Activated CD8-positive, alpha-beta memory T cell treated with anti-CD3 and anti-CD28 coated beads, Interleukin-2, amount 50 U/mL, for 24 hours (primary cell): Measurements from ENCODE around the gene IL20RA.
"Not testable (repeated sequence)": the region's sequence is repeated elsewhere in the genome, so short reads cannot be mapped to it uniquely, and the experiment has no call there.

ENCODE experiments used
- DNase-seq: peaks from one replicate; pipeline ENCODE4 v3.0.0-alpha.2; 2020; ENCODE audit errors: extremely low read depth

The IL20RA gene

DNA sequence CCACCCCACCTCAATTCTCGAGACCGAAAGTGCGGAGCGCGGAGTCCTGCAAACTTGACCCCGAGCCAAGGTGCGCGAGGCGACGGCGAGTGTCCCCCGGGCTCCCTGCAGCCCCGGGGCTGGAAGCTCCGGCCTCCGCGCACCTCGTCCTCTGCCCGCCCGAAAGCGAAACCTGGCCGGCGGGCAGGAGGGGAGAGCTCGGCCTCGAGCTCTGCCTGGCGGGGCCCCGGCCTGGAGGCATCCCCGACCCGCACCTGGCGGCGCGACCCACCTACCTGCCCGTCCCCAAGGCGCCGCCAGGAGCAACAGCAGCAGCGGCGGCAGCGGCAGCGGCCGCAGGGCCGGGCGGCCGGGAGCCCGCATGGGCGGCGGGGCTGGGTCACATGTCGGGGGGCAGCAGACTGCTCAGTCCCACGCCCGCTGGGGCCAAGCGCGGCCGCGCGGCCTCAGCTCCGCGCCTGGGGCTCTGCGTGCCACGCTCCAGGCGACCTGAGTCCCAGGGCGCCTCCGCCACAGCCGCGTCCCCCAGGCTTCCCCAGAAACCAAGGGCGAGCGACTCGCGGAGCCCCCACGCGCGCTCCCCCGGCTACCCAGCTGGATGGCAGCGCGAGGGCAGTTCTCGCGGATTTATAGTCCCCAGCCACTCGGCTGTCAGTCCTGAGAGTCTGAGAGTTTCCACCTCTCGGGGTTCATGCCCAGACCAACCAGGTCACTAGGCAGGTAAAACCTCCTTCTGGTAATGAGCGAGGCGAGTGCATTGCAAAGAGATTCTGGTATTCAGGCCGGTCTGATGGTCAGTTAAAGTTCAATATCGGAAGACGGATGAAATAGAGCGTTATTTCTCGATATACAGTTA is at the start of gene IL20RA:
Gene IL20RA, minus strand, starts transcription at position 600 of the 856 bp plus-strand sequence. Its CDS starts 237 bp downstream, at position 363.
- DNase-seq, result no peak

- no peak for DNase-seq
Observed at GRCh38 chr6:137093183-137094069, 48.7 kb upstream of the IL20RA start.

GRCh38 chr6:137092018-137092417 is 47.3 kb upstream of the IL20RA start:
- no peak for DNase-seq

DNA sequence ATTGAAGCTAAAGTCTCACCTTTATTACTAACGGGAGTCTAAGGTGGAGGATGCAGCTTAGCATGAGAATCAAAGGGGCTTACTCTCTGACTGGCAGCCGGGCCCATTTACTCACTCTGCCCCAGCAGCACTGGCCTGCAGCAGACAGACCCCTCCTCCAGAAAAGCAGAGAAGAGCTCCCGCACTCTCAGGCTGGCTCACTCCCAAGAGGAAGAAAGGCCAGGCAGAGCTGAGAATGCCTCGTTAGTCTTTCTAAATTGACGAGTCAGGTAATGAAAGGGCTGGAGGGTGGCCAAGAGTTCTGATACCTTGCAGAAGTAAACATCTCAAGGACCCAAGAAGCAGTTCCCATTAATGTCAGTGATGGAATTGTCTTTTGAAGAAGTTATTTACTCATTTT is 44.5 kb upstream of the IL20RA start:
- DNase-seq, result no peak

GRCh38 chr6:137087902-137088301 is 43.1 kb upstream of the IL20RA start:
- no peak for DNase-seq

DNA sequence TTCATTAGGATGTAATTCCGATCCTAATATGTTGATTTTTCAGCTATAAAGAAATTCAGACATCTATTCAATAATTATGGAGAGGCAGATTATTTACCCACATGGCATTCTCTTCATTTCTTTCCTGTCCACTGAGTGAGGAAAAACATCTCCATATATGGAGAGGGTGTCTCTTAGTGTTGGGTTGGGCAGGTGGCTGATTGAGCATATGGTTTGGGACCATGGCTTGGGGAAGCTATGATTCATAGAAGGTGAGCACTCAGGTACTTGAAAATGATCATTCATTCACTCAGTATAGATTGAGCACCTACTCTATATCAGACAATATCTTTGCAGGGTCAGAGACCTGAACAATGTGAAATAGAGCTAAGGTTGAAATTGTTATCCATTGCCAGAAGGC is 41.3 kb upstream of the IL20RA start:
- DNase-seq, result no peak

- no peak for DNase-seq
Observed at GRCh38 chr6:137084865-137085617, 40.3 kb upstream of the IL20RA start.

- no peak for DNase-seq
Observed at GRCh38 chr6:137084090-137084489, 39.3 kb upstream of the IL20RA start.

GRCh38 chr6:137081997-137082396 is 37.2 kb upstream of the IL20RA start:
- DNase-seq, result no peak

- no peak for DNase-seq
Observed at GRCh38 chr6:137080711-137081110, 35.9 kb upstream of the IL20RA start.

DNA sequence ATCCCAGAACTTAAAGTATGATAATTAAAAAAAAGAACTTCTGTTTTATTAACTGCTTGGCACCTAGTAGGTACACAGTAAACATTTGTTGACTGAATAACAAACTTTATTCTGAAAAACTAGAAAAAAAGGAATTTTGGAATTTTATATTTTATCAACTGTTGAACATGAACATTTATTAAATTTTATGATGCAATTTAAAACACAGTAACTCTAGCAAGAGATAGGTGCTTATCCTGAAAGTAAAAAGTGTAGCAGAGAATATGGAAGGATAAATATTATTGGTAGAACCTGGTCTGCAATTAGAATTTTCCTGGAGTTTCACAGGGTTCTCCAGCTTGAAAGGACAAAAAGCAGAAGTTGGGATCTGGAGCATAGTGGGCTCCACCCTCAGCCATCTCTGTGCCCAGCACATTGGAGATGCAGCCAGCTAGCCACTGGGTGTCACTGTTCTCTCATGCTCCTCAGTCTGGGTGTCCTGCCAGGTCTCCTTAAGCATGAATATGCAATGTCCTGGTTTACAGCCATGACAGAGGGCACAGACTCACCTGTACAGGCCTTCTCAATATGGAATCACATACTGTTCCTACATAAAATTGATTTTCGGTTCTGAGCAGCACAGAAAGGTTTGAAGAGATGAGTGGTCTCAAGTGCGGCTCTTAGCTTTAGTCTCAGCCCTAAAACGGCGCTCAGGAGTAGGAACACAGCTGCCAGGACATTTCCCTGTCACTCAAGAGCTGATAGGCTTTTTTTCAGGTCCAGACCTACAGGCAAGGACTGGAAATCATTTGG is 31.7 kb upstream of the IL20RA start:
- DNase-seq, result peak; percentile 15

DNA sequence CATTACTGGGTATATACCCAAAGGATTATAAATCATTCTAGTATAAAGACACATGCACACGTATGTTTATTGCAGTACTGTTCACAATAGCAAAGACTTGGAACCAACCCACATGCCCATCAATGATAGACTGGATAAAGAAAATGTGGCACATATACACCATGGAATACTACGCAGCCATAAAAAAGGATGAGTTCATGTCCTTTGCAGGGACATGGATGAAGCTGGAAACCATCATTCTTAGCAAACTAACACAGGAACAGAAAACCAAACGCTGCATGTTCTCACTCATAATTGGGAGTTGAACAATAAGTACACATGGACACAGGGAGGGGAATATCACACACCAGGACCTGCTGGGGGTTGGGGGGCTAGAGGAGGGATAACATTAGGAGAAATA is 31.0 kb upstream of the IL20RA start:
- not testable (repeated sequence) for DNase-seq

DNA sequence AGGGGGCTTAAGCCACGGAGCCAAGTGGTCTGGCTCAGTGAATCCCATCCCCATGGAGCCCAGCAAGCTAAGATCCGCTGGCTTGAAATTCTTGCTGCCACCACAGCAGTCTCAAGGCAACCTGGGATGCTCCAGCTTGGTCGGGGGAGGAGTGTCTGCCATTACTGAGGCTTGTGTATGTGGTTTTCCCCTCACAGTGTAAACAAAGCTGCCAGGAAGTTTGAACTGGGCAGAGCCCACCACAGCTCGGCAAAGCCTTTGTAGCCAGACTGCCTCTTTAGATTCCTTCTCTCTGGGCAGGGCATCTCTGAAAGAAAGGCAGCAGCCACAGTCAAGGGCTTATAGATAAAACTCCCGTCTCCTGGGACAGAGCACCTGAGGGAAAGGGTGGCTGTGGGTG is 25.5 kb upstream of the IL20RA start:
- DNase-seq, result no peak

DNA sequence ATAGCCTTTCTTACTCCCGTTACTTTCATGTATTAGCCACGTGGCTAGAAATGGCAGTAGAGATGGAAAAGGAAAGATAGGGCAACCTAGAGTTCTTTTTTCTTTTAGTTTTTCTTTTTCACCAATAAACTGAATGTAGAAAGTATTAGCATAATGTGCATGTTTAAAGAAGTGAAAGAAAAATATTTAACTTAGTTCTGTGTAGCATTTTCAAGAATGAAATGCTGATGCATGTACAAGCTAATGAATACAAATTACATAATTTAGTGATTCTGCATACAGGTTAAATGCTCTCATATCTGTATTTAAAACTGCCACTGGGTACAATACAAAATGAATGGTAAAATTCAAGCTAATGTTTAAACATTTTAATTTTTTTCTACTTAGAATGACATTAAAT is 22.6 kb upstream of the IL20RA start:
- DNase-seq, result no peak

- DNase-seq, result no peak
Observed at GRCh38 chr6:137058037-137058436, 13.3 kb upstream of the IL20RA start.

GRCh38 chr6:137056121-137056880 is 11.5 kb upstream of the IL20RA start:
- DNase-seq, result no peak

DNA sequence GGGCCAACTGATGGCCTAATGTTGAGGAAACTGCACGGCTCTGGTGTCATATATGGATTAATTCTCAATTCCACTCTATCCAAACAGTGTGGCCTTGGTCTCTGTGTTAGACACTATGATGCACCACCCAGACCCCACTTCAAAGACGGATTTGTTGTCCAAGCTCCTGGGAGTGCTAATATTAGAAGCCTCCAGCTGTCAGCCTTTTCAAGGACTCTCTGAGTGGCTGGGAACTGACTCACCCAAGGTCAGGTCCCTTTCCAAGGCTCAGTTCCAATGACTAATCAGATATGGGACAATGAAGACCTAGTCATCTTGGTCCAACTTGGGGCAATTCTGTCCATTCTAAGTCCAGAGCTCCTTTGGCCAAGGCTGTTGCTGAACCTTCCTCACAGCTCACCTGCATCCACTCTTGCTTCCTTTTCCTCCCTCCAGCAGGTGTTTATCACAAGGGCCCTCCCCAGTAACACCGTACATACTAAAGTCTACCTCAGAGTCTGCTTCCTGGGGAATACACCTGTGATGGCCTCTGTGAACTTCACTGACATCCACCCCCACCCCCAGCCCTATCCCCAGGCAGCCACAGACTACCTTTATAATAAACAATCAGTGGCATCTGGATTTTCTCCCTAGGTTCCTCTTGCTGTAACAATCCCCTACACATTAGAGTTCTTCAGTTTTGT is 7.2 kb upstream of the IL20RA start:
- no peak for DNase-seq

- no peak for DNase-seq
Observed at GRCh38 chr6:137049095-137049494, 4.3 kb upstream of the IL20RA start.

DNA sequence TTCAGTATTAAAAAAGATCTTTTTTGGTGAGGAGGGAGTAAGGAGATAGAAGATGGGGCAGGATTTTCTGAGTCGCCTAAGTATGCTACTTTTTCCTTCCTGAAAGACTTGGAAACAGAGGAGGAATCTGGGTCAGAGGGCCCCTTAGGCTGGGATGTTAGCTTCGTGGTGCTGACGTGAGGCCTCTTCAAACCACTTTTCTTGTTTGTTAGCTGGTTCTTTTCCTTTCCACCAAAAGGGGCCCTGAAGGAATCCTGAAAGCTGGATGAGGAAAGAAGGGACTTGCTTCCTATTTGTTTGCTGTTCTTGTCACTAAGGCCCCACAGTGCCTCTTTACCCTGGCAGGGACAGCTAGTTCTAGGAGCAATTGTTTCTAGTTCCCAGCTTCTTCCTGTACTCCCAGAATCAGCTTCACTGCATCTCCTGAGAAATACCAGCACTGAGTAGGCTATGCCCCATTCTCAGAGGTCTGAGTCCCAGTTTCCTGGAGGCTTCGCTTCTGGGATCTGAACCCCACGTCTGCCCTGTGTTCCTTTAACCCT is 2.2 kb upstream of the IL20RA start:
- DNase-seq, result no peak
